Esophagus muscularis mucosa (tissue), 4 donors: ENCODE measurements around the gene ITGBL1. TPM values are rescaled to one million over a fixed set of nuclear protein-coding genes. Genes with fewer than 3 reads are reported as not detected.

ENCODE experiments used
- DNase-seq: peaks from one replicate; pipeline ENCODE4 v3.0.0-alpha.2; 2017; ENCODE audit errors: extremely low spot score
- H3K27ac ChIP-seq, 4 donors: fragments of 200-600 bp; sonication (generic); replicated peaks in 1 of 4; 1 replicate in 3 of 4; 2 replicates in 1 of 4; pipeline ENCODE4 v1.5.1; 2016 to 2019; ENCODE audit warnings: mild to moderate bottlenecking in 1 of 4
- H3K27me3 ChIP-seq, 4 donors: fragments of 200-600 bp; sonication (generic); one replicate each; pipeline versions ENCODE4 v1.5.1 to v1.6.0; 2016 to 2019
- H3K36me3 ChIP-seq, 4 donors: fragments of 200-600 bp; sonication (generic); one replicate each; pipeline ENCODE4 v1.5.1; 2016 to 2019
- H3K4me1 ChIP-seq, 4 donors: fragments of 200-600 bp; sonication (generic); one replicate each; pipeline ENCODE4 v1.5.1; 2016 to 2019
- H3K4me3 ChIP-seq, 4 donors: fragments of 200-600 bp; sonication (generic); 1 replicate in 2 of 4; 2 replicates in 2 of 4; pipeline ENCODE4 v1.5.1; 2016 to 2019; ENCODE audit warnings: mild to moderate bottlenecking in 4 of 4, moderate library complexity in 1 of 4
- H3K9me3 ChIP-seq, 4 donors: fragments of 200-600 bp; sonication (generic); 1 replicate in 3 of 4; 2 replicates in 1 of 4; pipeline ENCODE4 v1.5.1; 2016 to 2019
- CTCF ChIP-seq, 3 experiments: fragments of 200-600 bp in 2 of 3; fragments of 450-650 bp in 1 of 3; sonication (generic) in 2 of 3; IDR thresholded peaks; one replicate each; pipeline ENCODE4 v1.5.1; 2017 to 2019; ENCODE audit warnings: antibody characterized with exemption in 3 of 3, mild to moderate bottlenecking in 2 of 3, moderate library complexity in 1 of 3
- EP300 ChIP-seq: sonication (generic); formaldehyde crosslinking; IDR thresholded peaks from one replicate; pipeline ENCODE4 v1.6.1; 2017; ENCODE audit warnings: antibody characterized with exemption
- POLR2A ChIP-seq: fragments of 450-650 bp; IDR thresholded peaks from one replicate; pipeline ENCODE4 v1.6.1; 2017; ENCODE audit warnings: antibody characterized with exemption, moderate library complexity, mild to moderate bottlenecking, low read depth
- POLR2AphosphoS5 ChIP-seq, 2 donors: sonication (generic); formaldehyde crosslinking; IDR thresholded peaks; one replicate each; pipeline ENCODE4 v1.6.1; 2017; ENCODE audit warnings: antibody characterized with exemption in 2 of 2
- WGBS: methylation state at CpG from one replicate; pipeline ENCODE4 v1.1.5; 2018; 5-methylcytosine and 5-hydroxymethylcytosine counted together
- intact Hi-C: fragments of 100-400 bp; cut with DNase I; formaldehyde crosslinking; loops from one replicate; pipeline ENCODE4 v1.15.1; 2023
- total RNA-seq, 4 donors: library from RNA; depleted of rRNA; stranded (reverse); fragments of >200 nt; gene quantifications; one replicate each; pipeline versions ENCODE4 v1.1.0 to v1.2.1, GENCODE V29; 2016

The ITGBL1 gene
- total RNA-seq, 4 donors from 2014 or later: 8.3 to 20.0 (median 13.8) TPM

GRCh38 chr13:101634142-101634541, 181.7 kb downstream of the ITGBL1 start:
- Histone ChIP-seq H3K4me3 (no peak overlapping the region), H3K36me3 (no peaks in the 10 kb centered on the region), H3K4me1 (no peaks in the 10 kb centered on the region), H3K27me3 (no peaks in the 10 kb centered on the region), H3K9me3 (no peaks in the 10 kb centered on the region), H3K27ac (no peak overlapping the region)
- intact Hi-C loops: no loop called here
- TF ChIP-seq POLR2AphosphoS5 (IDR thresholded peaks at IDR 0.05) (no peak), CTCF (IDR thresholded peaks at IDR 0.05) (no peak)
- WGBS: 84% methylated on average over 2 of the region's 2 CpGs
- no peak for DNase-seq

DNA sequence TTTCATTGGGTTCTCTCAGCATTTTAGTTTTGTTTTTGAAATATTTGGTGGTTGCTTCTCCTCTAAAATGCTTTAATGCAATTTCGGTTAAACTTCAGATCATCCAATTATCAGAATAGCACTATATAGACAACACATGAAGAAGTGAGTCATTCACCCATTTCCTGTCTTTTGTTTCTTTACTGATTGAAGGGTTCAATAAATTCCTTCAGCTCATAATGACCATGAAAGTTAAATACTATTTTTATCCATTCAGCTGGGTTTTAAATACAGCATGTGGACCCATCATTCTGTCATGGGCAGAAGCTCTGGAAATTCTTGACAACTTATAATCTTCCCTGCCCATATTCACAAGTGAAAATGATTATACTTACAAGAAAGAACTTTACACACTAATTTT, 187.2 kb downstream of the ITGBL1 start:
- intact Hi-C loops: no loop called here
- H3K36me3 ChIP-seq: no peaks in the 10 kb centered on the region
- DNase-seq: no peak
- no peaks in the 10 kb centered on the region for H3K4me1 ChIP-seq
- no peak overlapping the region for H3K27ac ChIP-seq
- 91% methylated on average over 1 of the region's 1 CpG for WGBS
- no peak overlapping the region for H3K4me3 ChIP-seq
- no peaks in the 10 kb centered on the region for H3K9me3 ChIP-seq
- no peak for TF ChIP-seq POLR2AphosphoS5 (IDR thresholded peaks at IDR 0.05)
- no peaks in the 10 kb centered on the region for H3K27me3 ChIP-seq

- Histone ChIP-seq H3K4me1 (no peaks in the 10 kb centered on the region), H3K9me3 (no peaks in the 10 kb centered on the region), H3K27me3 (no peaks in the 10 kb centered on the region), H3K27ac (no peak overlapping the region), H3K36me3 (no peaks in the 10 kb centered on the region), H3K4me3 (no peak overlapping the region)
- intact Hi-C loops: no loop called here
- DNase-seq: no peak
- 63% methylated on average over 2 of the region's 2 CpGs for WGBS
- TF ChIP-seq POLR2AphosphoS5 (IDR thresholded peaks at IDR 0.05): no peak
- no peak for TF ChIP-seq EP300
- no peak for TF ChIP-seq CTCF (IDR thresholded peaks at IDR 0.05)
- no peak for TF ChIP-seq POLR2A
Measured at GRCh38 chr13:101640788-101641400, 188.4 kb downstream of the ITGBL1 start.

GRCh38 chr13:101645871-101646270, 193.4 kb downstream of the ITGBL1 start:
- 82% methylated on average over 1 of the region's 1 CpG for WGBS
- intact Hi-C loops: no loop called here
- Histone ChIP-seq H3K36me3 (no peaks in the 10 kb centered on the region), H3K4me3 (no peak overlapping the region), H3K9me3 (no peaks in the 10 kb centered on the region), H3K27ac (no peak overlapping the region), H3K27me3 (no peaks in the 10 kb centered on the region), H3K4me1 (no peaks in the 10 kb centered on the region)
- DNase-seq: no peak
- TF ChIP-seq POLR2AphosphoS5 (IDR thresholded peaks at IDR 0.05) (no peak), EP300 (no peak), POLR2A (no peak), CTCF (IDR thresholded peaks at IDR 0.05) (no peak)

- intact Hi-C loops: no loop called here
- no peak for TF ChIP-seq EP300
- TF ChIP-seq POLR2A: no peak
- no peak for TF ChIP-seq POLR2AphosphoS5 (IDR thresholded peaks at IDR 0.05)
- no peak for TF ChIP-seq CTCF (IDR thresholded peaks at IDR 0.05)
- no peak overlapping the region for H3K27ac ChIP-seq
- no peak overlapping the region for H3K4me3 ChIP-seq
- DNase-seq: no peak
- no peaks in the 10 kb centered on the region for H3K27me3 ChIP-seq
- no peaks in the 10 kb centered on the region for H3K4me1 ChIP-seq
- no peaks in the 10 kb centered on the region for H3K9me3 ChIP-seq
- WGBS: 87% methylated on average over 5 of the region's 5 CpGs
- H3K36me3 ChIP-seq: no peaks in the 10 kb centered on the region
Measured at GRCh38 chr13:101647760-101648159, 195.3 kb downstream of the ITGBL1 start.
